ENCODE results near the gene ADPRHL1.

GRCh38 chr13:113447596-113447995, 5.7 kb downstream of the ADPRHL1 start:
- TF ChIP-seq CTCF (conservative IDR thresholded peaks at IDR 0.05) (no peak), EZH2 (IDR thresholded peaks at IDR 0.05; ENCODE audit: low read depth) (no peak)
